22Rv1 (cell line): ENCODE data around the gene TSKU.

Experiments
- CTCF ChIP-seq: fragments of 450-650 bp; IDR thresholded peaks from 2 replicates; pipeline ENCODE4 v1.5.1; 2017; ENCODE audit warnings: mild to moderate bottlenecking
- ZFX ChIP-seq: fragments of 450-650 bp; IDR thresholded peaks from 2 replicates; pipeline ENCODE4 v1.6.1; 2017; ENCODE audit warnings: antibody characterized with exemption, borderline replicate concordance

GRCh38 chr11:76786441-76787014 lies 3.4 kb downstream of the TSKU start:
- no peak for TF ChIP-seq CTCF
- TF ChIP-seq ZFX = no peak
